Epithelial cell of proximal tubule (primary cell): ENCODE measurements around the gene H6PD. TPM values are rescaled to one million over a fixed set of nuclear protein-coding genes. Genes with fewer than 3 reads are reported as not detected.

Source experiments
- DNase-seq: peaks from one replicate; pipeline ENCODE4 v3.0.0-alpha.2; 2011; ENCODE audit warnings: low read depth
- H3K4me3 ChIP-seq: 2 replicates; pipeline ENCODE4 v1.5.1; 2011; ENCODE audit warnings: low read depth, mild to moderate bottlenecking, low read length
- total RNA-seq: library from RNA; depleted of rRNA; stranded (reverse); fragments of >200 nt; gene quantifications from 2 replicates; pipeline ENCODE4 v1.2.3, GENCODE V29; 2015
- TF ChIP-seq, protein P1 (sequence below): conservative IDR thresholded peaks from 2 replicates; pipeline ENCODE4 v1.5.1; 2012; ENCODE audit warnings: low read depth, mild to moderate bottlenecking, low read length

Gene H6PD
- total RNA-seq, 1 donor from 2014 or later = 10.7 TPM

DNA sequence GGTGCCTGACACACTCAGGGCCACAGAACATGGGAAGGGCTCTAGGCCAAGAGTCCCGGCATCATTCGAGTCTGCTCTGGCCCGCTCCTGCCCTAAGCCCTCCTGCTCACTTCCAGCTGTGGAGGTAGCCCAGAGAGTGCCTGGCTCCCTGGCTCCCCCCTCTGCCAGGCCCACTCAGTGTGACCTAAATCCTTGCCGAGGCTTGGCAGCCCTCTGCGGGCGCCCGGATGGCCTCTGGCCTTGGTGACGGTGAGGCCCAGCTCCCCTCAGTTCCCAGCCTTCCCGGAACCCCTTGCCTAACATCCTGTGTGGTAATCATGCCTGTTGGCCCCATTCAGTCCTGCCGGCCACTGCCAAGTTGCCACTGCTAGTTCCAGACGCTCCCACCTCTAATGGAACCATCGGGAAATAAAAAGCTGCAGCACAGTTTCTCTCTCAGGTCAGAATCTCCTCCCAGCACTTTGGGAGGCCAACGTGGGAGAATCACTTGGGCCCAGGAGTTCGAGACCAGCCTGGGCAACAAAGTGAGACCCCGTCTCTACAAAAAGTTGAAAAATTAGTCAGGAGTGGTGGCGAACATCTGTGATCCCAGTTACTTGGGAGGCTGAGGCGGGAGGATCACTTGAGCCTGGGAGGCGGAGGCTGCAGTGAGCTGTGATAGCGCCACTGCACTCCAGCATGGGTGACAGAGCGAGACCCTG, 1.2 kb upstream of the H6PD start:
- TF ChIP-seq, protein P1, sequence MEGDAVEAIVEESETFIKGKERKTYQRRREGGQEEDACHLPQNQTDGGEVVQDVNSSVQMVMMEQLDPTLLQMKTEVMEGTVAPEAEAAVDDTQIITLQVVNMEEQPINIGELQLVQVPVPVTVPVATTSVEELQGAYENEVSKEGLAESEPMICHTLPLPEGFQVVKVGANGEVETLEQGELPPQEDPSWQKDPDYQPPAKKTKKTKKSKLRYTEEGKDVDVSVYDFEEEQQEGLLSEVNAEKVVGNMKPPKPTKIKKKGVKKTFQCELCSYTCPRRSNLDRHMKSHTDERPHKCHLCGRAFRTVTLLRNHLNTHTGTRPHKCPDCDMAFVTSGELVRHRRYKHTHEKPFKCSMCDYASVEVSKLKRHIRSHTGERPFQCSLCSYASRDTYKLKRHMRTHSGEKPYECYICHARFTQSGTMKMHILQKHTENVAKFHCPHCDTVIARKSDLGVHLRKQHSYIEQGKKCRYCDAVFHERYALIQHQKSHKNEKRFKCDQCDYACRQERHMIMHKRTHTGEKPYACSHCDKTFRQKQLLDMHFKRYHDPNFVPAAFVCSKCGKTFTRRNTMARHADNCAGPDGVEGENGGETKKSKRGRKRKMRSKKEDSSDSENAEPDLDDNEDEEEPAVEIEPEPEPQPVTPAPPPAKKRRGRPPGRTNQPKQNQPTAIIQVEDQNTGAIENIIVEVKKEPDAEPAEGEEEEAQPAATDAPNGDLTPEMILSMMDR = peak; percentile 5
- no peak for DNase-seq
- no peak overlapping the region for H3K4me3 ChIP-seq

DNA sequence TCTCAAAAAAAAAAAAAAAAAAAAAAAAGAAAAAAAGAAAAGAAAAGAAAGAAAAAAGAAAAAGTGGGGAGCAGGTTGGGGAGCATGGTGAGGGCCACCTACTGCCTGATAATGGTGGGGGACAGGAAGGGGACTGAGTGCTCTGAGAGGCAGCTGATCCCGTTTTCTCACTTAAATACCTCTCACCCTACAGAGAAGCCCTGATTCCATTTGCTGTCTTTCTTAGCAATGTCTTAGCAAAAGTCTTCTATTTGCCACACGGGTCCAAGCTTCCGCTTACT, 692 bp upstream of the H6PD start:
- TF ChIP-seq, protein P1 = no peak
- no peak for DNase-seq
- H3K4me3 ChIP-seq = peak overlapping the region; percentile 60

DNA sequence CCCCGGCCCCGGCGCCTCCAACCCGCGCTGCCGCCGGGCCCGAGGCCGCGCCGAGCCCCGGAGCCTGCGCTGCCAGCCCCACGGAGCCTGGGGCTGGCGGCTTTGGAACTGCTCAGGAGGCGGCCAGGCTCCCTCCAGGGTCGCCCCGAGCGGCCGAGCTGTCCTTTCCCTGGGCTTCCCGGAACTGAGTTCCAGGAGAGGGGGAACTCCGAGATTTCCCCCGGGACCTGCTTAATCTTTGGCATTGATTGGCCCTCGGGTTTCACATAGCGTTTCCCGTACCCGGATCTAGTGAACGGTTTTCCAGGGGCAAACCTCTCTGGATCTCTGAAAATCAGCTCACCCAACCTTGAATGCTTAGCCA, 504 bp downstream of the H6PD start:
- no peak for DNase-seq
- TF ChIP-seq, protein P1 = no peak

DNA sequence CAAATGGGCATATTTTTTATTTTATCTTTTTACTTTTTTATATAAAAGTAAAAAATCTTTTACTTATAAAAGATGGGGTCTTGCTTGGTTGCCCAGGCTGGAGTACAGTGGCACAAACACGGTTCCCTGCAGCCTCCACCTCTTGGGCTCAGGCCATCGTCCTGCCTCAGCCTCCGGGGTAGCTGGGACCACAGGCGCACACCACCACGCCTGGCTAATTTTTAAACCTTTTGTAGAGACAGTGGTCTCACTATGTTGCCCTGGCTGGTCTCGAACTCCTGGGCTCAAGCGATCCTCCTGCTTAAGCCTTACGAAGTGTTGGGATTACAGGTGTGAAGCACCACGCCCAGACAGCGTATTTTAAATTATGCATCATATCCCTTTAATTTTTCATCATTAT, 986 bp downstream of the H6PD start:
- TF ChIP-seq, protein P1 = no peak
- H3K4me3 ChIP-seq = peak overlapping the region; percentile 60
- no peak for DNase-seq

More for the DNA sequence above, 504 bp downstream of the H6PD start:
- H3K4me3 ChIP-seq = peak overlapping the region; percentile 60

DNA sequence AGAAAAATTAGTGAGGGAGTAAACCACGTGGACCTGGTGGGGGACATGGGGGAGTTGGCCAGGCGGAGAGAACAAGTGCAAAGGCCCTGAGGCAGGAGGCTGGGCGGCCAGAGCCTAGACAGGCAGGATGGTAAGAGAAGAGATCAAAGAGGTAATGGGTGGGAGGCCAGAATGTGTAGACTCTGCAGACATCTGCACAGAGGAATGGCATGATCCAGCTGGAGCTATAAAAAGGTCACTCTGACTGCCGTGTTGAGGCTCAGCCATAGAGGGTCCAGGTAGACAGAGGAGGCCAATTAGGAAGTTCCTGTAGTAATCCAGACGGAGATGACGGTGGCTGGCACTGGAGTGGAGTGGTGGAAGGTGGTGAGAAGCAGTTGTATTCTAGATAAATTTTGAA, 3.6 kb downstream of the H6PD start:
- DNase-seq = no peak
- H3K4me3 ChIP-seq = no peak overlapping the region
- TF ChIP-seq, protein P1 = no peak

DNA sequence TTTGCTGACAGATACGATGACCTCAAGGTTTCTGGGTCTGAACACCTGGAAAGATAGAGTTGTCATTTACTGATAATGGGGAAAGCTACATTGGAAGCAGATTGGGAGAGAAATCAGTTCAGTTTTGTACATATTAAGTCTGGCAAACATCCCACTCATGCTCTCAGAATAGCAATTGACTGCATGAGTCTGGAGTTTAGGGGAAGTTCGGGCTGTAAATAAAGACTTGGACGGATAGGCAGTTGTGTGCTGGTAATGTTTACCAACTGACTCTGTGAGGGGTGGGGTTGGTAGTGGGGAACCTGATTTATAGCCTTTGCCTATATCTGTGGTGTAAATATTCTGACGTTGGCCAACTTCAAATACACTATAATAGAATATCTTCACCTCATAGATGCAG, 4.0 kb downstream of the H6PD start:
- H3K4me3 ChIP-seq = no peak overlapping the region
- no peak for DNase-seq
- TF ChIP-seq, protein P1 = no peak

DNA sequence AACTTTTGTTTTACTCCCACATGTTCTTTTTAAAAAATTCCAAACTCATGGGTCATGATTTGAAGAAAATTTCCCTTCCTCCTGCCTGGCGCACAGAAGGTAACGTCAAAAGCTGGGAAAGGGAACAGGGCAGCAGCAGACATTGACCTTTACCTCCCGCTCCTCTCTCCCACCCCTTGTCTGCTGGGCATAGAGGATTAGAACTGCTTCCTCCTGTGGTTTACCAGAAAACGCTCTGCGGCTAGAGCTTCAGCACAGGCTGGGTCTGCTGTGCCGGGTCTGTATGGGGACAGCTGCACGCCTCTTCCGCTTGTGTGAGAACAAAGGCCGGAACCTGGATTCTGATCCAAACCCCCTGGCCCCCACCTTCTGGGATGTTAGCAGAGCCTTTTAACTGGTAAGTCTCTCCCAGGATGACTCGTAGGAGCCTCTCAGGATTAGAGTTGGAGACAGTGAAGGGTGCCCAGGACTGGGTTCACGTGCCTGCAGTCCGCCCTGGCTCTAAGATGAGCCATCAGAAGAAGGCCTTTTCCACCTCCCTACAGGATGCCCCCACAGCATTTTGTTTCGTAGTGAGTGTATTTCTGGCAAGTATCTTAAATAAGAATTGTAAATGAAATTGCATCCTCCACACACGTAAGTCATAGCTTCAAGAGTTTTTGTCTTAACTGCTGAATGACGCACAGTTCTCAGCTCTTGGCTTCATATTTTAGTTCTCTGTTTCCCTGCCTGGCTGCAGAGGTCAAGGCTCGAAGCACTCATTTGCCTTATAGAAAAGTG, 5.2 kb downstream of the H6PD start:
- TF ChIP-seq, protein P1 = no peak
- no peak overlapping the region for H3K4me3 ChIP-seq

More for the DNA sequence above, 5.2 kb downstream of the H6PD start:
- no peak for DNase-seq
